ENCODE data around the gene DDN. TPM values are rescaled to one million over a fixed set of nuclear protein-coding genes. Genes with fewer than 3 reads are reported as not detected.

The DDN gene
- polyA plus RNA-seq, 3 donors, result 0.10 to 0.12 TPM; not detected in 1

DNA sequence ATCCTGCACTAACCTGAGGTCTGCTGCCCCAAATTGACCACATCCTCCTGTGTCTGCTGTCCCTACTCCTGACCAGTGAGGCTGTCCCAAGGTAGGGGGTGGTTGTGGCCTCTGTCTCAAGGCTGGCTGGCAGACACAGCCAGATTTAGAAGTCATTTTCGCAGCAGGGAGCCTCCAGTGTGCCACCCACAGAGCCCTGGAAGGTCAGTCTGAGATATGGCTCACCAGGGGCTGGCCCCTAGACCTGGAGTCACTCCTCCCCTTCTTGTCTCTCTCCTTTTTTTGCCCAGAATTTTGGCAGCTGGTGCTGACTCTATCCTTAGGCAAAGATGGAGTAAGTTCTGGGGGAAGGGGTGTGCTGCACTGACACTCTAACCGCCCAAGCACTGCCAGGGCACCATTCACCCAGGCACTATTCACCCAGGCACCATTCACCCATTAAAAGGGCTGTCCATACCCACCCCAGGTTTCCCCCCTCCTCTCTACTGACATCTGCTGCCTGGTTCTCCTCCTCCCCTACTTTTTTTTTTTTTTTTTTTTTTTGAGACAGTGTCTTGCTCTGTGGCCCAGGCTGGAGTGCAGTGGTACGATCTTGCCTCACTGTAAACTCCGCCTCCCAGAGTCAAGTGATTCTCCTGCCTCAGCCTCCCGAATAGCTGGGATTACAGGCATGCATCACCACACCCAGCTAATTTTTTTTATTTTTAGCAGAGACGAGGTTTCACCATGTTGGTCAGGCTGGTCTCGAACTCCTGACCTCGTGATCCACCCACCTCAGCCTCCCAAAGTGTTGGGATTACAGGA lies 7.7 kb downstream of the DDN start:
- WGBS, 3 donors, result 64 to 77% (median 71%) methylated on average over 8 of the region's 8 CpGs
- H3K27ac ChIP-seq (ENCODE audit: low read depth, low read length), result no peak overlapping the region

- H3K27ac ChIP-seq (ENCODE audit: low read depth, low read length), result no peak overlapping the region
Measured at GRCh38 chr12:48990552-48990951, 8.6 kb downstream of the DDN start.

GRCh38 chr12:48988030-48988649 lies 11.0 kb downstream of the DDN start:
- WGBS, 3 donors, result 24 to 28% (median 28%) methylated on average over 16 of the region's 16 CpGs

DNA sequence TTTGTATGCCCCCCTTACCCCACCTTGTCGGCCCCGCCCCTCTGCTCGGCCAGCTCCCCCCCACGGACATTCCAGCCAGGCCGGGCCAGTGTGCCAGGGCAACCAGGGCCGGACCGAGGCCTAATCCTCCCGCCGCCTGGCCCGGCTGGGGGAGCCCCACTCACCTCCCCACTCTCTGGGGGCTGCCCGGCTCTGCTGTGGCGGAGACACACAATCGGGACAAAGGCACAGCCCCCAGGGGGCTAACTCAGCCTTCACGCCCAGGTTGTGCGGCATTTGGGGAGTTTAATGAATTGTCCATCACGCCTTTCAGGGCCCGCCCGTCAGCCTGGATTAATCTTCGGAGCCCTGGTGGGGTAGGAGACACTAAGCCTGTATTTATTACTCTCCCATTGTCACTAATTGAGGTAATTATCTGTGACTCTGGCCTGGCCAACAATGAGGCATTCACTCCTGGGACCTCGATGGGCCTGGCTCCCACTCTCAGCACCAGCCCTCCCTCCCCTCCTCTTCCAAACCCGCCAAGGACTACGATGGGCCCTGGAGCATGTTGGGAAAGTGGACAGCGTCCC lies 12.4 kb downstream of the DDN start:
- no peak overlapping the region for H3K27ac ChIP-seq (ENCODE audit: low read depth, low read length)
- WGBS, 3 donors, result 53 to 64% (median 60%) methylated on average over 23 of the region's 23 CpGs

More at GRCh38 chr12:48988030-48988649, 11.0 kb downstream of the DDN start:
- H3K27ac ChIP-seq (ENCODE audit: low read depth, low read length), result no peak overlapping the region

DNA sequence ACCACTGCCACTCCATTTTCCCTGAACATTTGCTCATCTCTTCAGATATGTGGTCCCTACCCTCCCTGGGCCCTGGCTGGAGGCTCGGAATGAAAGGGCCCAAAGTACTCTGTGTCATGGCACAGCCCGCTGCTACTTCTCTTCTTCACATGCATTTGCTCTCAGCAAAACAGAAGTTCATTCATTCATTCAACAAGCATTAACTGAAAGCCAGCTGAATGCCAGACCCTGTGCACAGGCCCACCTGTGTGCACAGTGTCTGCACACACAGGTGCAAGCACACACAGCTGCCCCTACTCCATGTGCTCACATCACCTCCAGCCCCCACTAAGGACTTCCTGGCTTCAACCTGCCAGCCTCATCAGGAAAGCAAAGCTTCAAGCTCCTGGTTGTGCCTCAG lies 13.3 kb downstream of the DDN start:
- 75 to 87% (median 80%) methylated on average over 2 of the region's 2 CpGs for WGBS, 3 donors

DNA sequence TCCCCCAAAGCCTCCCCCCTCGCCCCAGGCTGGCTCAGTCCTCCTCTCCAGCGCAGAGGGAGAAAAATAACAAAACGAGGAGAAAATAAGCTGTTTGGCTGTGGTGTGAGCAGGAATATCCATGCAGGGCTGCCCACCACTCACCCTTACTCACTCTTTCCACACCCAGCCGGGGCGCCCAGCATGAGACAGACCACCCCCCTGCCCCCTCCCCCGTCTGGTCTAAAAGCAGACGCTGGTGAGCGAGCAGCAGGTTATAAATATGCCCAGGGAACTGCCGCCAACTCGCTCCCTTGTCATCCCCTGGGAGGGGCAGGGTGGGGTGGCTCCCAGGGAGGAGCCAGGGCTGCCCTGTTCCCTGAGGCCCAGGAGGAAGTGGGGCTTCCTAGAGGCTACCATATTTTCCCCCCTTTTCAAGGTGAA lies 13.7 kb downstream of the DDN start:
- no peak overlapping the region for H3K27ac ChIP-seq (ENCODE audit: low read depth, low read length)
- whole genome bisulfite sequencing, 3 donors, result 38 to 40% (median 40%) methylated on average over 9 to 10 of the region's 10 CpGs

More for the DNA sequence above, 13.3 kb downstream of the DDN start:
- H3K27ac ChIP-seq (ENCODE audit: low read depth, low read length), result no peak overlapping the region

DNA sequence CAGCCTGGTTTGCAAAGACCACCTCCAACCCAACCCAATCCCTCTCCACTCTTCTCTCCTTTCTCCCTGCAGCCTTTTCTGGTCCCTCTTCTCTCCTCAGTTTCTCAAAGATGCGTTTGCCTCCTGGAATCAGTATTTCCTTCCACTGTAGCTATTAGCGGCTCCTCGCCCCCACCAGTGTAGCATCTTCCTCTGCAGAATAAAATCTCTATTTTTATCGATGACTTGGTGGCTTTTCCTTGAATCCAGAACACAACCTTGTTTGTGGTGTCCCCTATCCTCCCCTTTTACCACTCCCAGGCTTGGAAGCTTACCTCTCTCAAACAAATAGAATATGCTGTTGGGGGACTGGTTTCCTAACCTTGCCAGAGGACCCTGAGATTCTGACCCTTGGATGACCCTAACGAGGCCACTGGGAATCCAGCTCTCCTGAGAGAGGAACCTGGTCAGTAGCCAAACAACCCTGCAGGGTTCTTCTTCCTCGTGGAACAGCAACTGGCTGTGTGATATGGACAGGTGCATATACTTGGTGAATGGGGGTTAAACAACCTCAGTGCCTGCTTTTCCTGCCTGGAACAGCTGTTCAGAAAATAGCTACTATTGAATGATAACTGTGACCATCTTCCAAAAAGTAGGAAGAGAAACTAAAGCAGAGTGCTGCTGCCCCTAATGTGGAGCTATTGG lies 16.6 kb downstream of the DDN start:
- H3K27ac ChIP-seq (ENCODE audit: low read depth, low read length), result no peak overlapping the region
- 49 to 54% (median 54%) methylated on average over 6 of the region's 6 CpGs for WGBS, 3 donors

DNA sequence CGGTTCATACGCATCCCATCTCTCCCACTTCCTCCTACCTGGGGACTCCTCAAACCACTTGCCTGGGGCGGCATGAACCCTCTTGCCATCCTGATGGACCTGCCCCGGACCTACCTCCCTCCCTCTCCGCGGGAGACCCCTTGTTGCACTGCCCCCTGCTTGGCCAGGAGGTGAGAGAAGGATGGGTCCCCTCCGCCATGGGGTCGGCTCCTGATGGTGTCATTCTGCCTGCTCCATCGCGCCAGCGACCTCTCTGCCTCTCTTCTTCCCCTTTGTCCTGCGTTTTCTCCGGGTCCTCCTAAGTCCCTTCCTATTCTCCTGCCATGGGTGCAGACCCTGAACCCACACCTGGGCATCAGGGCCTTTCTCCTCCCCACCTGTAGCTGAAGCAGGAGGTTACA lies 17.4 kb downstream of the DDN start:
- no peak overlapping the region for H3K27ac ChIP-seq (ENCODE audit: low read depth, low read length)
- 18 to 28% (median 24%) methylated on average over 12 to 13 of the region's 13 CpGs for WGBS, 3 donors

DNA sequence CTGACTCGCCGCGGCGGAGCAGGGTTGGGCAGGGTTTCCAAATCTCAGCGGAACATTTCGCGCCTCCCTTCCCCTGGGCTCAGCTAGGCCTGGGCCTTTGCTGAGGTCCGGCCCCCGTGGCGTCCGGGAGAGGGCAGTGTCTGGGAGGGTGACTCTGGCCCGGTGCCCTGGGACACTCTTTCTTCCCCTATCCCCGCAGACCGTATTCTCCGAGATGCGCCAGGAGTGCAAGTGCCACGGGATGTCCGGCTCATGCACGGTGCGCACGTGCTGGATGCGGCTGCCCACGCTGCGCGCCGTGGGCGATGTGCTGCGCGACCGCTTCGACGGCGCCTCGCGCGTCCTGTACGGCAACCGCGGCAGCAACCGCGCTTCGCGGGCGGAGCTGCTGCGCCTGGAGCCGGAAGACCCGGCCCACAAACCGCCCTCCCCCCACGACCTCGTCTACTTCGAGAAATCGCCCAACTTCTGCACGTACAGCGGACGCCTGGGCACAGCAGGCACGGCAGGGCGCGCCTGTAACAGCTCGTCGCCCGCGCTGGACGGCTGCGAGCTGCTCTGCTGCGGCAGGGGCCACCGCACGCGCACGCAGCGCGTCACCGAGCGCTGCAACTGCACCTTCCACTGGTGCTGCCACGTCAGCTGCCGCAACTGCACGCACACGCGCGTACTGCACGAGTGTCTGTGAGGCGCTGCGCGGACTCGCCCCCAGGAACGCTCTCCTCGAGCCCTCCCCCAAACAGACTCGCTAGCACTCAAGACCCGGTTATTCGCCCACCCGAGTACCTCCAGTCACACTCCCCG lies 18.0 kb downstream of the DDN start:
- 4 to 8% (median 4%) methylated on average over 84 to 91 of the region's 91 CpGs for WGBS, 3 donors
- H3K27ac ChIP-seq (ENCODE audit: low read depth, low read length), result no peak overlapping the region

DNA sequence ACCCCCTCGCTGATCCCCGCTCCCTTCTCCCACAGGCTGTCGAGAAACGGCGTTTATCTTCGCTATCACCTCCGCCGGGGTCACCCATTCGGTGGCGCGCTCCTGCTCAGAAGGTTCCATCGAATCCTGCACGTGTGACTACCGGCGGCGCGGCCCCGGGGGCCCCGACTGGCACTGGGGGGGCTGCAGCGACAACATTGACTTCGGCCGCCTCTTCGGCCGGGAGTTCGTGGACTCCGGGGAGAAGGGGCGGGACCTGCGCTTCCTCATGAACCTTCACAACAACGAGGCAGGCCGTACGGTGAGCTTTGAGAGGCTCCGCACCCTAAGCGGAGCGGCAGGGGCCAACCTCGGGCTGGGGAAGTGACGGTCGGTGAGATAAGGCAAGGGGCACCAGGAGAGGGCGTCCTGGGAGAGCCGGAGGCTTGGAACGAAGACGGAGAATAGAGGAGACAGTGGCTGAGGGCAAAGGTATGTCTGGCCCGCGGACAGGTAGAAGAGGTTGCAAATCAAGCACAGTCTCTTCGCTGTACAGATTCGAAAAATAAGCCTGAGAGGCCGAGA lies 18.7 kb downstream of the DDN start:
- no peak overlapping the region for H3K27ac ChIP-seq (ENCODE audit: low read depth, low read length)
- 2 to 5% (median 3%) methylated on average over 43 to 46 of the region's 46 CpGs for WGBS, 3 donors

DNA sequence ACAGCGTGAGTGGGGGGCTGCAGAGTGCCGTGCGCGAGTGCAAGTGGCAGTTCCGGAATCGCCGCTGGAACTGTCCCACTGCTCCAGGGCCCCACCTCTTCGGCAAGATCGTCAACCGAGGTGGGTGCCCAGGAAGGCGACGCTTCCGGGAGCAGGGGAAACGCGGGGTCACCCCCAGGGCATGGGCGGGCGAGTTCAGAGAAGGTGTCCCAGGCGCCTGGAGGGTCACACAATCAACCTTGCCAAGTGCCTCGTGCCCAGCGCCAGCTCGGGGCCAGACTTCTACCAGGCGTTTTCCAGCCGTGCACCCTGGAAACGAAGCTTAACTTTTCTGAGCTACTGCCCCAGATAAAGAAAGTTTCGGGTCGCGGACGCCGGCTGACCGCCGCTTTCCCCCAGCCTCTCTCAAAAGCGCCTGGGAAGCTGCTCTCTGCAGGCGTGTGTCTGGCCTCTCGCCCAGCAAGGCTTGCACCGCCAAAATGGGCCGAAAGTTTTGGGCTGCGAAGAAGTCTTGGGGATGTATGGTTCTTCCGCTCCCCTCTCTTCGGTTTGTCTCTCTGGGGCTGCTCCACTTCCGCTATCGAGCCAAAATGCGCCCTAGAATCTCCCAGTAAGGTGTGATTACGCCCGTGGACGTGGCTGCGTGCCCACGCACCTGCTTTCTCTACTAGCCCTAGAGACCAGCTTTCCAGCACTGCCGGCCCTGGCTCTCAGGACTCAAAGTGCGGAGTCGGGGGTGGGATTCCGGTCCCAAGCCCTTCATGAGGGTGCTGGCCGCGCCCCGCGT lies 19.4 kb downstream of the DDN start:
- no peak overlapping the region for H3K27ac ChIP-seq (ENCODE audit: low read depth, low read length)
- 1 to 3% (median 2%) methylated on average over 54 to 55 of the region's 55 CpGs for WGBS, 3 donors

DNA sequence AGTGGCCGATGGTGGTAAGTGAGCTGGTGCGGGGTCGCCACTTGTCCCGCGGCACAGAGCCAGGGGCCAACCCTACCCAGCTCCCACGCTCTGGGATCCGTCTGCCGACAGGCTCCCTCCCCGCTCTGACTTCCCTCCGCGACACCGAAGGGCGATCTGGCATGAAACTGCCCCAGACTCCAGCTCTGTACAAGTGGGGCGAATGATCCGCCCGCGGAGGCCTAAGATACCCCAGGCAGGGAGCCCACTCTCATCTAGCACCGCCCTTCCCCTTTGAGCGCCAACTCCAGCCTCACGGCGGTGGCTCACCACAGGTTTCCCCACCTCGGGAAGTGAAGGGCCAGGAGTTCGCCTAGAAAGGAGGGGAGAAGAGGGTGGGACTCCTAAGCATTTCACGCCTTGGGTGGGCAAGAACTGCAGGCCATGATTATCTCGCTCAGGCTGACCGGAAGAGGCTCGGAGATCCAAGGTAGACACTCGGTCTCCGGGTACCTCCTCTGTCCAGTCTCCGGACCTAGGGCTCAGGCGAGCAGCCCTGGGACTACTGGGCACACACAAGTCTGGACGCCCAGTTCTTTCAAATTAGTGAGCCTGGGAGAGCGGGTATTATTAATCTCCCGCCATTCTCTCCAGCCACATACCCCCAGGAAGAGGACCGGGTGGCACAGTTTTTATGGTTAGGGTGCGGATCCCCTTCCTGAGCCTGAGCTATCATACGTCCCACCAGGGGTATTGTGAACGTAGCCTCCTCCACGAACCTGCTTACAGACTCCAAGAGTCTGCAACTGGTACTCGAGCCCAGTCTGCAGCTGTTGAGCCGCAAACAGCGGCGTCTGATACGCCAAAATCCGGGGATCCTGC lies 20.2 kb downstream of the DDN start:
- 3% methylated on average over 44 to 45 of the region's 45 CpGs for WGBS, 3 donors

GRCh38 chr12:48978291-48978740 lies 20.9 kb downstream of the DDN start, which contains the start of gene WNT1:
WNT1 (plus strand) TSS chr12:48978322; CDS start chr12:48978651, 329 bp downstream.
- 1 to 2% (median 1%) methylated on average over 35 to 45 of the region's 45 CpGs for WGBS, 3 donors

More for the DNA sequence above, 20.2 kb downstream of the DDN start:
- H3K27ac ChIP-seq (ENCODE audit: low read depth, low read length), result no peak overlapping the region

GRCh38 chr12:48977290-48978281 lies 21.6 kb downstream of the DDN start:
- WGBS, 3 donors, result 12 to 14% (median 13%) methylated on average over 46 to 50 of the region's 50 CpGs
- no peak overlapping the region for H3K27ac ChIP-seq (ENCODE audit: low read depth, low read length)

More at GRCh38 chr12:48978291-48978740, 20.9 kb downstream of the DDN start, which contains the start of gene WNT1:
- H3K27ac ChIP-seq (ENCODE audit: low read depth, low read length), result no peak within 1 kb of the TSS

All from adipose tissue (tissue), 3 donors.